HEK293 (cell line): ENCODE results near the gene TNNT3.

Source experiments
- CTCF ChIP-seq: fragments of 450-650 bp; formaldehyde crosslinking; IDR thresholded peaks from 2 replicates; pipeline ENCODE4 v1.5.1; 2016; ENCODE audit warnings: missing biosample characterization, missing genetic modification characterization
- WT1 ChIP-seq: fragments of 450-650 bp; formaldehyde crosslinking; IDR thresholded peaks from 2 replicates; pipeline ENCODE4 v1.5.1; 2016; ENCODE audit warnings: missing biosample characterization, missing genetic modification characterization
- ZBTB1 ChIP-seq: fragments of 450-650 bp; formaldehyde crosslinking; IDR thresholded peaks from 2 replicates; pipeline ENCODE4 v1.5.1; 2016; ENCODE audit warnings: missing biosample characterization, missing genetic modification characterization
- ZFP3 ChIP-seq: fragments of 450-650 bp; formaldehyde crosslinking; IDR thresholded peaks from 2 replicates; pipeline ENCODE4 v1.5.1; 2016; ENCODE audit warnings: low read depth, missing biosample characterization, missing genetic modification characterization
- ZNF138 ChIP-seq: fragments of 450-650 bp; formaldehyde crosslinking; IDR thresholded peaks from 2 replicates; pipeline ENCODE4 v1.5.1; 2016; ENCODE audit warnings: missing biosample characterization, missing genetic modification characterization, borderline replicate concordance
- ZNF140 ChIP-seq: fragments of 450-650 bp; formaldehyde crosslinking; IDR thresholded peaks from 2 replicates; pipeline ENCODE4 v1.5.1; 2016; ENCODE audit warnings: missing biosample characterization, missing genetic modification characterization
- ZNF221 ChIP-seq: fragments of 450-650 bp; formaldehyde crosslinking; IDR thresholded peaks from 2 replicates; pipeline ENCODE4 v1.5.1; 2017; ENCODE audit warnings: missing biosample characterization, missing genetic modification characterization, borderline replicate concordance
- ZNF274 ChIP-seq, 2 experiments: fragments of 200-500 bp in 1 of 2; fragments of 450-650 bp in 1 of 2; sonication (Bioruptor generic) in 1 of 2; formaldehyde crosslinking in 1 of 2; IDR thresholded peaks; 2 replicates each; pipeline versions ENCODE4 v1.5.1 to v1.6.1; 2014 to 2016; ENCODE audit warnings: borderline replicate concordance in 1 of 2, inconsistent platforms in 1 of 2, low read length in 1 of 2, missing biosample characterization in 1 of 2, missing genetic modification characterization in 1 of 2
- ZNF549 ChIP-seq: fragments of 450-650 bp; IDR thresholded peaks from 2 replicates; pipeline ENCODE4 v1.5.1; 2018; ENCODE audit warnings: missing biosample characterization, missing genetic modification characterization, mild to moderate bottlenecking, inconsistent platforms, moderate library complexity

- no peak for TF ChIP-seq CTCF (tag by site-specific recombination)
- TF ChIP-seq ZNF549 (tag by site-specific recombination): no peak
- TF ChIP-seq ZBTB1 (tag by site-specific recombination): no peak
- TF ChIP-seq ZNF140 (tag by site-specific recombination): no peak
- no peak for TF ChIP-seq ZNF221 (tag by site-specific recombination)
- no peak for TF ChIP-seq ZNF138
- TF ChIP-seq ZFP3 (tag by site-specific recombination): no peak
- no peak for TF ChIP-seq ZNF274 (IDR thresholded peaks at IDR 0.05; ENCODE audit: low read length)
- TF ChIP-seq ZNF274 (tag by site-specific recombination; IDR thresholded peaks at IDR 0.05; ENCODE audit: borderline replicate concordance): no peak
- TF ChIP-seq WT1 (tag by site-specific recombination): no peak
These were observed 10.9 kb upstream of the TNNT3 start for GRCh38 chr11:1908618-1909017.
